Measurements from ENCODE around the gene MAGI2.

DNA sequence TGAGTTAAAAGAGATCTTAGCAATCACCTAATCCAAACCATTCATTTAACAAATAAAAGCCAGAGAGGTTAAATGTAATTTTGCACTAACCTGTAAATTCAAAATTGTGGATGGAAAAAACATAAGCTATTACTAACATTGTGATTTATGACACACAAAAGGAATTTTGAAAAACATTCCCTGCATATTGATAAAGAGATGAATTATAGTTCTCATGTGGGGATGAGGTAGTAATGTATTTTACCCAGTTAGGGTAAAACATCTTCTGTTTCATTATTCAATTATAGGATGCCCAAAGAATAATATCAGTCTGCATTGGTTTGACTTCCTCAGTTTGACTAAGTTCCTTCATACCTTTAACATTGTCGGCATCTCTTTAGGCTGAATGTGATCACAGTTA lies 1093.6 kb downstream of the MAGI2 start:
- TF ChIP-seq, protein P1, sequence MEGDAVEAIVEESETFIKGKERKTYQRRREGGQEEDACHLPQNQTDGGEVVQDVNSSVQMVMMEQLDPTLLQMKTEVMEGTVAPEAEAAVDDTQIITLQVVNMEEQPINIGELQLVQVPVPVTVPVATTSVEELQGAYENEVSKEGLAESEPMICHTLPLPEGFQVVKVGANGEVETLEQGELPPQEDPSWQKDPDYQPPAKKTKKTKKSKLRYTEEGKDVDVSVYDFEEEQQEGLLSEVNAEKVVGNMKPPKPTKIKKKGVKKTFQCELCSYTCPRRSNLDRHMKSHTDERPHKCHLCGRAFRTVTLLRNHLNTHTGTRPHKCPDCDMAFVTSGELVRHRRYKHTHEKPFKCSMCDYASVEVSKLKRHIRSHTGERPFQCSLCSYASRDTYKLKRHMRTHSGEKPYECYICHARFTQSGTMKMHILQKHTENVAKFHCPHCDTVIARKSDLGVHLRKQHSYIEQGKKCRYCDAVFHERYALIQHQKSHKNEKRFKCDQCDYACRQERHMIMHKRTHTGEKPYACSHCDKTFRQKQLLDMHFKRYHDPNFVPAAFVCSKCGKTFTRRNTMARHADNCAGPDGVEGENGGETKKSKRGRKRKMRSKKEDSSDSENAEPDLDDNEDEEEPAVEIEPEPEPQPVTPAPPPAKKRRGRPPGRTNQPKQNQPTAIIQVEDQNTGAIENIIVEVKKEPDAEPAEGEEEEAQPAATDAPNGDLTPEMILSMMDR (conservative IDR thresholded peaks at IDR 0.05 in 1 of 2, IDR thresholded peaks at IDR 0.05 in 1 of 2; ENCODE audit: extremely low read depth in 1 of 2, insufficient read depth in 1 of 2, low read depth in 1 of 2, low read length in 2 of 2): no peak
- no peak for TF ChIP-seq EZH2 (IDR thresholded peaks at IDR 0.05; ENCODE audit: borderline replicate concordance, low read length)
